ENCODE measurements around the gene MYH7.
"Not testable (repeated sequence)": the region's sequence is repeated elsewhere in the genome, so short reads cannot be mapped to it uniquely, and the experiment has no call there.

Gene MYH7

GRCh38 chr14:23430016-23430722 lies 5.3 kb downstream of the MYH7 start:
- no peak for DNase-seq (ENCODE audit: low spot score)

GRCh38 chr14:23428686-23429495 lies 6.6 kb downstream of the MYH7 start:
- DNase-seq (ENCODE audit: low spot score) = no peak

GRCh38 chr14:23425798-23426197 lies 9.7 kb downstream of the MYH7 start:
- DNase-seq (ENCODE audit: low spot score) = not testable (repeated sequence)

- DNase-seq (ENCODE audit: low spot score) = no peak
These were observed 10.3 kb downstream of the MYH7 start for GRCh38 chr14:23425169-23425568.

GRCh38 chr14:23423657-23424056 lies 11.8 kb downstream of the MYH7 start:
- DNase-seq (ENCODE audit: low spot score) = no peak

GRCh38 chr14:23421594-23421993 lies 13.9 kb downstream of the MYH7 start:
- no peak for DNase-seq (ENCODE audit: low spot score)

DNA sequence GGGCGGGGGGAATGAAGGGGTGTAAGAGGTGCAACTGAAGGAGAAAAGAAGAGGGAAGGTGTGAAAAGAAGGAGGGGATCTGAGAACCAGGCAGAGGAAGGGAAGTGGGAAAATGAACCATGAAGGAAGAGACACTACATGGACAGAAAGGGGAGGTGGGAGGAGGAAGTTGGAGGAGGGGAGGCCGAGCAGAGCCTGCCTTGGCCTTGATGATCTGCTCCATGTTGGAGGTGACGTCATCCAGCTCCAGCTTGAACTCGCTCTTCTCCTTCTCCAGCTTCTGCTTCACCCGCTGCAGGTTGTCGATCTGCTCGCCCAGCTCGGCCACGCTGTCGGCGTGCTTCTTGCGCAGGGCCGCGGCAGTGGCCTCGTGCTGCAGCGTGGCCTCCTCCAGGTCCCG lies 15.8 kb downstream of the MYH7 start:
- not testable (repeated sequence) for DNase-seq (ENCODE audit: low spot score)

- DNase-seq (ENCODE audit: low spot score) = no peak
These were observed 17.4 kb downstream of the MYH7 start for GRCh38 chr14:23418021-23418420.

DNA sequence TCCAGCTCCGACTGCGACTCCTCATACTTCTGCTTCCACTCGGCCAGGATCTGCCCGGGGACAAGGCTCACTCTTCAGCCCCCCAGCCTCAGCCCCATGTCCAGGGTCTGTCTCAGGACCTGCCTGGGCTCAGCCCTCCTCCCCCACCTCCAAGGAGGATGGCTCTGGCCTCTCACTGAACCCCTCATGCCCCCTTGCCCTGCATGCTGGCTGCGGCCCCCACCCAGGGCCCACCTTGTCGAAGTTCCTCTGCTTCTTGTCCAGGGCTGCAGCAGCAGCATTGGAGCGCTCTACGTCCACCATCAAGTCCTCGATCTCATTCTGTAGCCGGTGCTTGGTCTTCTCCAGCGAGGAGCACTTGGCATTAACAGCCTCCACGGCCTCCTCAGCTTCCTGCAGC lies 18.2 kb downstream of the MYH7 start:
- DNase-seq (ENCODE audit: low spot score) = not testable (repeated sequence)

DNA sequence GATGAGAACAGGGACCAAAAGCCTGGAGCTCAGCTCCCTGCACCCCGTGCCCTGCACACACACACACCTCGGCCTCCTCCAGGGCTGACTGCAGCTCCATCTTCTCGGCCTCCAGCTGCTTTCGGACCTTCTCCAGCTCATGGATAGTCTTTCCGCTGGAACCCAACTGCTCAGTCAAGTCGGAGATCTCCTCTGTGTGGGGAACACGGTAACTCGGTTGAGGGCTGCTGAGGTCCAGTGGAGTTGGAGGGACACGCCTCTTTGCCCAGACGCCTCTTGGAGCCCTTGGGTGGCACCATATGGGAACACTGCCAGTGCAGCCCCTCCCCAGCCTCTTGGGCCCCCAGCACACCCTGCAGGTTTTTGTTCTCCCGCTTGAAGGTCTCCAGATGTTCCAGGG lies 18.7 kb downstream of the MYH7 start:
- no peak for DNase-seq (ENCODE audit: low spot score)

GRCh38 chr14:23415821-23416778 lies 19.4 kb downstream of the MYH7 start:
- DNase-seq (ENCODE audit: low spot score) = no peak

DNA sequence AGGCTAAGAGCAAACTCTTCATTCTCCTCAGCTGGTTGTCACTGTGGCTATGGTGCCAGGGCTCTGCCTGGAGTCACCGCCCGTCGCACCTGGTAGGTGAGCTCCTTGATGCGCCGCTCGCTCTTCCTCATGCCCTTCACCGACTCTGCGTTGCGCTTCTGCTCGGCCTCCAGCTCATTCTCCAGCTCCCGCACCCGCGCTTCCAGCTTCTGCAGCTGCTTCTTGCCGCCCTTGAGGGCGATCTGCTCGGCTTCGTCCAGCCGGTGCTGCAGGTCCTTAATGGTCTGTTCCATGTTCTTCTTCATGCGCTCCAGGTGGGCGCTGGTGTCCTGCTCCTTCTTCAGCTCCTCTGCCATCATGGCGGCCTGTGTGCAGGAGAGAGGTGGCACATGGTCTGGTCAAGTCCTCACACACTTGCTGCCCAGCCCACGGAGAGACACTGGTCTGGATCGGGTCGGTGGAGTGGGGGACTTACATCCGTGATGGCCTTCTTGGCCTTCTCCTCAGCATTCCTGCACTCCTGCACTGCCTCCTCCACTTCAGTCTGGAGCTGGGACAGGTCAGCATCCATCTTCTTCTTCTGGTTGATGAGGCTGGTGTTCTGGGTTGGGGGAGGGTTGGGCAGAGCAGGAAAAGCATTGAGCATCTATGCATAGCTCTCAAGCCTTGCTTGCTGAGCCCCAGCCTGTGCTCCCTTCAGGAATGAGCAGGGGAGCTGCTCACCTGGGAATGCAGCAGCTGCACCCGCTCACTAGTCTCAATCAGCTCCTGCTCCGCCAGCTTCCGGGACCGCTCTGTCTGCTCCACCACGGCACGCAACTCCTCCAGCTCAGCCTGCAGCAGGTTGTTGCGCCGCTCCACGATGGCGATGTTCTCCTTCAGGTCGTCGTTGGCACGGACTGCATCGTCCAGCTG lies 20.3 kb downstream of the MYH7 start:
- no peak for DNase-seq (ENCODE audit: low spot score)

GRCh38 chr14:23414254-23414653 lies 21.2 kb downstream of the MYH7 start:
- no peak for DNase-seq (ENCODE audit: low spot score)

- DNase-seq (ENCODE audit: low spot score) = no peak
These were observed 21.8 kb downstream of the MYH7 start for GRCh38 chr14:23413681-23414080.

- no peak for DNase-seq (ENCODE audit: low spot score)
These were observed 23.6 kb downstream of the MYH7 start for GRCh38 chr14:23411563-23412525.

DNA sequence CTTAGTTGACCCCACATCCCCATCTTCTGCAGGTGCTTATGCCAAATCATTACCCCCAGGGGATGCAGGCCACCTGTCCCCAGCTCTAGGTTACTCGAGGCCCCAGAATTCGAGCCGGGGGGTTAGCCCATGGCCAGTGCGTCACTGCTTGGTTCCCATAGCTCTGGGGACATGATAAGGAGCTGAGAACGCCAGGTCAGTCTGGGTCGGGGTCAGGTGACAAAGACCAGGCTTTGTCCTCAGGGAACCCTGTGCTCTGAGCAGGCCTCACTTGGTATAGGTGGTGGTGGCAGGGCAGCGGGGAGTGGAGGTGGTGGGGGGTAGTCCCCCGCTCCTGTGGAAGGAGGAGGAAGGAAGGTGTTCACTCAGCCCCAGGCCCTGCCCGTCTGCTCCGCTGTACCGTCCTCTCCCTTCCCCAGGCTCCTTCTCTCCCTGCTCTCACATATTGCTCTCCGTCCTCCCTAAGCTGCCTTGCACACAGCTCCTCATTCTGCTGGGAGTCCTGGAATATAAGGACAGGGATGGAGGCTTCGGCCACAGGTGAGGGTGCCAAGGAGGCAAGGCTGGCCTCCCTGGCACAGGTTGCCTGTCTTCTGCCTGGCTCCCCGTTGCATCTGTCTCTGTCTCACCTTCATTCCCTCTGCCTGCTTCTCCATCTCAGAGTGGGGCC lies 25.4 kb downstream of the MYH7 start:
- DNase-seq (ENCODE audit: low spot score) = no peak

- no peak for DNase-seq (ENCODE audit: low spot score)
These were observed 26.0 kb downstream of the MYH7 start for GRCh38 chr14:23409475-23409874.

DNA sequence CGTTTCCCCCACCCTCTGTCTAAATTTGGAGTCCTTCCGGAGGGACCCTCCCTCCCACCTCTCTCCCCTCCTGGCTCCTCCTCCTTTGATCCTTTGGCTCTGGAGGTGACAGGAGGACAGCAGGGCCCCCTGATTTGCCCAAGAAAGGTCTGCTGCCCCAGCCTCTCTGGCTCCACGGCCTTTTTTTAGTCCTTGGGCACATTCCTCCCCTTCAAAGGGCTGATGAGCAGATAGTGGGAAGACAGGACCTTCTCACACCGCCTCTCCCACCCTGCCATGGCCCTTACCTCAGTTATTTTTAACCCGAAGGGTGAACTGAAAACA lies 27.2 kb downstream of the MYH7 start:
- DNase-seq (ENCODE audit: low spot score) = no peak

GRCh38 chr14:23407516-23408306 lies 27.7 kb downstream of the MYH7 start, which contains the start of gene MYH6:
Gene MYH6 (minus strand): TSS chr14:23408273. CDS start chr14:23407223, 1,050 bp downstream.
- no peak for DNase-seq (ENCODE audit: low spot score)
